Hematopoietic multipotent progenitor cell treated with erythropoietin and hydrocortisone succinate and interleukin-3 and kit ligand, for 6 days (in vitro differentiated cells): ENCODE results near the gene RAD51.

Source experiments
- DNase-seq: peaks from one replicate; pipeline ENCODE4 v3.0.0-alpha.2; 2015

Gene RAD51

DNA sequence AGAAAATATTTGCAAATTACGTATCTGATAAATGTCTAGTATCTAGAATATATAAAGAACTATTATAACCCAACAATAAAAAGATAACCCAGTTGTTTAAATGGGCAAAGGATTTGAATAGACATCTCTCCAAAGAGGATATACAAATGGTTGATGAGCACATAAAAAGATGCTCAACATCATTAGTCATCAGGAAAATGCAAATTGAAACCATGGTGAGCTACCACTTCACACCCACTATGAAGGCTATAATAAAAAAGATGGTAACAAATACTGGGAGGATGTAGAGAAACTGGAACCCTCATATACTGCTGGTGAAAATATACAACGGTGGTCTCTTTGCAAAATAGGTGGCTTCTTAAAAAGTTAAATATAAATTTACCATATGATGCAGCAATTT lies 28.0 kb downstream of the RAD51 start:
- DNase-seq = no peak

DNA sequence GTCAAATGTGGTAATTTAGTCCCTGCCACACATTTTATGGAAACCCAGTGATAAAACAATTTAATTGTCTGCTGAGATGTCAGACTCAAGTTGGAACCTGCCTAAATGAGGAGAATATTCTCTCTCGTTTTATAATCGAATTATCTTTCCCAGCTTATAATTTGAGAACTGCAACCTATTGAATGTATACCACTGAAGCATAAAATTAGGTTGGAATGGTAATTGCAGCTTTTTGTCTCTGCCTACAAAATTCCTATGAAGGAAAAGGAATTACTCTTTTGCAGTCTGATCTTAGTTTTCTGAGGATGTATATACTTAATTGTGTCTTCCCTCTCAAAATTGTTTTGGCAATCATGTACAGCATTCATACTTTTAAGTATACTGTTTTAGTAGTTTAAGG lies 28.9 kb downstream of the RAD51 start:
- DNase-seq = no peak

DNA sequence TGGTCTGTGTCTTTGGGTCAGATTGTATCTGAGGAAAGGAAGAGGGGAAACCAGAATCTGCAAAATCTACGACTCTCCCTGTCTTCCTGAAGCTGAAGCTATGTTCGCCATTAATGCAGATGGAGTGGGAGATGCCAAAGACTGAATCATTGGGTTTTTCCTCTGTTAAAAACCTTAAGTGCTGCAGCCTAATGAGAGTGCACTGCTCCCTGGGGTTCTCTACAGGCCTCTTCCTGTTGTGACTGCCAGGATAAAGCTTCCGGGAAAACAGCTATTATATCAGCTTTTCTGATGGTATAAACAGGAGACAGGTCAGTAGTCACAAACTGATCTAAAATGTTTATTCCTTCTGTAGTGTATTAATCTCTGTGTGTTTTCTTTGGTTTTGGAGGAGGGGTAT lies 36.1 kb downstream of the RAD51 start:
- DNase-seq = no peak

DNA sequence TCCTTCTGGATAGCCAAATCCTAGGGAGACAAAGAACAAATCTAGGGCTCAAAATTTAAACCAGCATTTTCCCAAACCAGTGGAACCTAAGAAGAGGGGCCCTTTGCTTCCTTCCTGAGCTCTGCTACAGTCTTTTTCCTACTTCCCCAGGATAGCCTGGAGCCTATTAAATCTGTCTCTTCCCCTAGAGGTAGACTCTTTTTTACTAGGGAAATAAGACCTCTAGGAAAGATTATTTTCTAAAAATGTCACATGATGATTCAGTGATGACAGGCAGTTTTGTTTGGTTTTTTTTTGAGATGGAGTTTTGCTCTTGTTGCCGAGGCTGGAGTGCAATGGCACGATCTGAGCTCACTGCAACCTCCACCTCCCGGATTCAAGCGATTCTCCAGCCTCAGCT lies 41.6 kb downstream of the RAD51 start:
- no peak for DNase-seq

DNA sequence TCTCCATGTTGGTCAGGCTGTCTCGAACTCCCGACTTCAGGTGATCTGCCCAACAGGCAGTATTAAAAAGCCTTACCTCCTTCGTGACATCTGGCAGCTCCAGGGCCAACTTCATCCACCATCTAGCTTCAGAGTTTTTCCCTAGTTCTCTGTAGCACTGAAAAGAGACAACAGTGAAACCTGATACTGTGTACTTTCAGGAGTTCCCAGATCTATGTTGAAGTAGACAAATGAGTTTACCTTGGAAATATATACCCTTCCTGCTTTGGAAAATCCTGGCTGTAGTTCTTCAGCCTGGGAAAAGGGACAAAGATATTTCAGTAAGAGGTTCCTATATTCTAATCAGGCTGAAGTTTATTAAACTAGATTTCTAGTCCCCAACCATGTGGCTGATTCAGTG lies 42.1 kb downstream of the RAD51 start:
- DNase-seq = no peak

DNA sequence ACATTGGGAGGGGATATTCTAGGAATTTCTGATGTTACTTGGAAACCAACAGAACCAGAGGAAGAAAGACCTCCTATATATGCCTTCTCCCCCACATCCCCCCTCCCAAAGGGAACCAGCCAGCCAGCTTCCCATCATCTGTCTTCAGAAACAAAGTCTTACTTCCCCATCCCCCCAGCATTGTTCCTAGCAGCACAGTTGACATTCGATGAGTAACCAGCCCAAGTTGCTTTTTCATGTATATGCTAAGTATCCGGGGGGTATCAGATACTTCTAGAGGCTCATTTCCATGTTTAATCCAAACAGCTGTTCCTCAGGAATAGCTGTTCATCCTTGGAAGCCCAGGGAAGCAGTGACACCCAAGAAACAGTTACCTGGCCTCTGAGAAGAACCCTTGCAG lies 44.1 kb downstream of the RAD51 start:
- DNase-seq = no peak

DNA sequence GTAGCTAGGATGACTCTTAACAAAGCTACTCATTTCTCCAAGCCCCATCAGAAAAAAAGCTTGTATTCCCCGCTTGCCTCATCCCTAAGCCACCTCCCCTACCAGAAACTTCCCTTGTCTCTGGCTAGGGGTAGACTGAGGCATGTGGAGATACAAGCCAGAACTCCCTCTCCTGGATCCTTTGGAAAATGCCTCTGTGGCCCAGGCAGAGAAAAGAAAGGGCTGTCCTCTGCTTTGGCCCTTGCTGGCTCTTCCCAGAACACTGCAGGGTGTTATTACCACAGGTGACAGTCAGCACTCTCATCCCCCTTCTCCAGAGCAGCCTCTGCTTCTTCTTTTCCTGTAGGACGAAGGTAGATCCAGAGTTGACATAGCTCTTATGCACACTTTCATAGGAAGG lies 44.9 kb downstream of the RAD51 start:
- DNase-seq = no peak

DNA sequence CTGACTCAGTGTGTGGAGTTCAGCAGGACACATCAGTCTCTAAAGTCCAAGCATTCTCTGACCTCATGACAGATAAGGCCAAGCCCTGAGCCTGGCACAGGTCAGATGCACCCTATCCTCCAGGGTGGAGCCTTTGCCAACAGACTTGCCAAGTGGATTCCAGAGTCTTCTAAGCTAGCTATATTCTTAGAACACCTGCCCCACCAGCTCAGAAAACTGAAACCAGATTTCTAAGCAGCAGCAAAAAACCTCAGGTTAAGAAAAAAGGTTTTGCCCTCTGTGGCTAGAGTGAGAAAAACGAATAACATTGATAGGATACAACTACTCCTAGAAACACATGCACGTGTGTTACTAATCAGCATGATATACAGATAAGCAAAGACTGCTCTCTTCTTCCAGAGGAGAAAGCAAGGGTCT lies 48.5 kb downstream of the RAD51 start:
- DNase-seq = peak; percentile 48

DNA sequence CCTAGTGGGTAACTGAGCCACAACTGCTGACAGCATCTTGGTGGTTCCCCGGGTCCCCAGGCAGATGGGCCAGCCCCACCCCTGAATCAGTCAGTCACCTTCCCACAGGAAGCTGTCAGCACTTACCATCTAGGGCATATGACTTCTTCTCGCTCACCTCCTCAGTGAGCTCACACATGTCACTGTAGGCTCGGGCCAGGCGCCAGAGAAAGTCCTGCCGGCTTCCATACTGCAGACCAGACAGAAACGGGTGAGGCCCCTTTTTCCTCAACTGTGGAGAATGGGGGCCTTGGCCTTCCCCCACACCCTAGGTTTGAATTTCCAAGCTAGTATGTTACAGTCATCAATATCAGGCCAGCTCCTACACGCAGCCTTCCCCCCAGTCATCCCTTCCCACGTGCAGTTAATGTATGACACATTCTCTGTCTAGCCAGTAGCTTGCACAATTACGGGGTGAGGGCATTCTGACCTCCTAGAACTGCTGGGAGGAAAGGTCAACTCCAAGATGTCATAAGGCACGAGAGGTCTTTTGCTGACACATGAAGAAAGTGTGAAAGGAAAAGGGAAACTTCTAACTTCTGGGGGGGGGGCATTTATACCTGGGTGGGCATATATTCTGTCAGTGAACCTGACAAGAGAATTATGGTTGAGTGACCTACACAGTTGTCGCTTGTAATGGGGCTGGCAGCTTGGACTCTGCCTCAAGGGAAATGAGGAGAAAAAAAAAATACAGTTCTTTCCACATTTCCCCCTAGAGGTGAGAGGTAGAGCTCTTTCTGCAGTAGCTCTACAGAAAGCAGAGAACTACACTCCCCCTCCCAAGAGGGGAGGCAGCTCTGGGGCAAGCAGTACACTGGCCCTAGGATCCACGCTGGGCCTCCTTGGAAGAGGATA lies 49.2 kb downstream of the RAD51 start:
- peak; percentile 58 for DNase-seq

DNA sequence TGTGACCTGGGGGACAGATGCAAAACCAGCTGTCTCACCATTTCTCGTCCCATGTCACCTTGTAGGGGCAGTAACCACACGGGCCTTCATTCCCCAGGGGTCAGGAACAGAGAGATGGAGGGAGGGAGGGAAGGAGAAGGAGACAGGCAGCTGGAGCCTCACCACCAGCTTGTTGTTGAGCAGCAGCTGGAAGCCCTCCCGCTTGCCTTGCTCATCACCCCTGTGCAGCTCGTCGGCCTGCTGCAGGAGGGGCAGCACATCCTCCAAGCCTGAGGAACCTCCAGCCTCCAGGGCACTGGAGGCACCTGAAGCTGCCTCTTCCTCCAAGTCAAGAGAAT lies 49.8 kb downstream of the RAD51 start:
- DNase-seq = peak; percentile 19

DNA sequence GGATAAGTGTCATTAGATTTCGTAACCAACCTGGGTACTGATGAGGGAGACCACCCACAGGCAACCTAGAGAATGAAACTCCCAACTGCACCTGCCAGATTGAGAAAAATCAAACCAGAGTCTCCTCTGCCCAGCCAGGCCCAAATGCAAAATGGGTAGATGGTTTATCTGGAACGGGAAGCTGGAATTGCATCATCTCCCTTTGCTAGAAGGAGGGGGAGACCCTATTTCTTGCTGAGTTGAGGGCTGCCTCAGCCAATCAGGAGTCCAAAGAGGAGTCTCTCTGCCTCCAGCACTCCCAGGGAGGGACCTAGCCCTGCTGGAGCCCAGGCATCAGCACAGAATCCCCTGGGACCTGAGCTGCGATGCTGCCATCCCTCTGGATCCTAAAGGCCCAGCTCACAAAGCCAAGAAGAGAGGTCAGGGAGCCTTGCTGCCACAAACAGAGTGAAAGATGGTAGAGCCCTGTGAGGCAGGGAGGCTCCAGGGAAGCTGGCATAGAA lies 52.0 kb downstream of the RAD51 start:
- DNase-seq = peak; percentile 60

DNA sequence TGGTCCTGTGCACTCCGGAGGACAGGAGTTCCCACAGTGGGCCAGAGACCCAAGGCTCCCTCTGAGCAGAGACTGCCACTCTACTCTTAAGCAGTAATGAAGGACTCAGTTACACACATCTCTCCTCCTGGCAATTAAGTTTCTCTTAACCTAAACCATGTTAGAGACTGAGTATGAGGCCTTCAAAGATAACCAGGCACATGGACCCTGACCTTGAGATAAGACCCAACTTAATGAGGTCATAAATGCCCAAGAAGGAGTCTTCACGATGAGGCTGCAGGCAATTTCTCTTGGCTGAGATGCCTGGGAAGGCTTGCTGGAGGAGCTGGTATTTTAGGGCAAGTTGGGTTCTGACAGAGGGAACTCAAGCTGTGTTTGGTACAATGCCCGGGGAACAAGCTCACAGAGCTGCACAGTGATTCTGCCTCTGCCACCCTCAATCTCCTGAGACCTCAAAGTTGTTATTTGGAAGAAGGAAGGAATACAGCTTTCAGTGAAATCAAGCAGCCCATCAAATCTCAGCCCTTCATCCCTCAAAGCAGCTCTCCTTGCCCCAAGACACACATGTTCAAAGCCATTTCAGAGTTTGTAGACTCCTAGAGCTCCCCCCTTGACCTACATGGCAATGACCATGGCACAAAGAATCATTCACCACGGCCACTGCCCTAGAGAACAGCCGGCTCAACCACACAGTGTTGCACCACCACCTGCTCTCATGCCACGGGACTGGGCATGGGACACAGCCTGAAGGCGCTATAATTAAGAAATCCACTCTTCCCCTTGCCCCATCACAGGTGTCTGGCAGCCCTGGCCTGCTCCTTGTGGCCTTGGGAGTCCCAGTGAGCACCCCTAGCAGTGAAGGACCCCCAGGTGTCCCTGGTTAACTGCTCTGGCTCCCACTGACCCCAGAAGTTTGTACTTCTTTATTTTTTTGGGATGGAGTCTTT lies 53.0 kb downstream of the RAD51 start:
- DNase-seq = peak; percentile 77

DNA sequence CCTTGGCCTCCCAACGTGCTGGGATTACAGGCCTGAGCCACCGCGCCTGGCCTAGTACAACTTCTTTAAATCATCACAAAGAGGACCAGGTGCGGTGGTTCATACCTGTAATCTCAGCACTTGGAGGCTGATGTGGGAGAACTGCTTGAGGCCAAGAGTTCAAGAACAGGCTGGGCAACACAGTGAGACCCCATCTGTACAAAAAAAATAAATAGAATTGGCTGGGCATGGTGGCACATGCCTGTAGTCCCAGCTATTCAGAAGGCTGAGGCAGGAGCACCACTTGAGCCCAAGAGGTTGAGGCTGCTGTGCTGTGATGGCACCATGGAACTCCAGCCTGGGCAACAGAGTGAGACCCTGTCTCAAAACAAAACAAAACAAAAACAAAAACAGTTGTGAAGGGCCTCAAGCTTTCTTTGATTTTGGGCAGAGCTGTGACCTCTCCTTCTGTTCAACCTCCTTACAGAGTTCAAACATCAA lies 54.2 kb downstream of the RAD51 start:
- no peak for DNase-seq

DNA sequence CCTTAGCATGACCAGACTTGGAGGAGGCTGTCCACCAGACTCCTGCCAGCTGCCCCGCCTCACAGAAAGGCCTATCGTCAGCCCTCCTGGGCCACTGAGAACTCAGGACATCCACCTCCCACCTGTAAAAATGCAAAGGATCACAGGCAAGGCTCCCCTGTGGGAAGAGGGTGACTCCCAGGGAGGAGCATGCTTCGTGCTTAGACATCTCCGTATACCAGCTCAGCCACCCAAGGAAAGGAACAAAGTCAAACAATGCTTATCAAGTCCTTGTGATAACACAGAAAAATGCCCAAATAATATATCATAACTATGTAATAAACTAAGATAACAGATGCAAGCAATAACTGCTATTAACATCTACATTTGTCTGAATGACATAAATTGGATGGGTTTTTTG lies 55.9 kb downstream of the RAD51 start:
- DNase-seq = no peak

DNA sequence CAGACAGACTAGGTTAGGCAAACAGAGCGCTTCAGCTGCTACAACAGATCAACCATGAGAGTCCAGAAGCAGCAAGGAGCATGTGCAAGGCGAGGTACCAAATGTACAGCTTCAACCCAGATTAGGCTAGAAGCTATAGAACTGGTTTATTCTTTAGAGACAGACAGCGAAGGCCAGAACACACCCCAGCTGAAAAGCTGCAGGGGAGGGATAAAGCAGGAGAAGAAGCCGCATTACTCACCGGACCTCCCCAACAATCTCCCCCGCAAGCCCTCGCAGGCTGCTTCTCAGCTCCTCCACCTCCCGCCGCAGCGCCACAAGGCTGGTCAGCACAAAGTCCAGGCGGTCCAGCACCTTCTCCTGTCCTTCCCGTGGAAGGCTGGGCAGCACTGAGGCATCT lies 56.8 kb downstream of the RAD51 start:
- no peak for DNase-seq

DNA sequence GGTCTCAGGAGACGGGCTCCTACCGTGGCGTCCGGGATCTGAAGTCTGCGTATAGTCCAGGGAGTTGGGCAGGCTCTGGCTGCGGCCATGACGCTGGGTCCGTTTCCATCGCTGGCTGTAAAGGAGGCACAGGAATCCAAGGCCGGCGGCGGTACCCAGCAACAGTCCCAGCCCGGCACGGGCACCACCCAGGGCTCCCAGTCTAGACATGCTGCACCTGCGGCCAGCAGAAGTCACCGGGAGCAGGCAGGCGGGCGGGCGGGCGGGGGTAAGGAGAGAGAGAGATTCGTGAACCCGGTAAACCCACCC lies 59.6 kb downstream of the RAD51 start:
- DNase-seq = peak; percentile 31

DNA sequence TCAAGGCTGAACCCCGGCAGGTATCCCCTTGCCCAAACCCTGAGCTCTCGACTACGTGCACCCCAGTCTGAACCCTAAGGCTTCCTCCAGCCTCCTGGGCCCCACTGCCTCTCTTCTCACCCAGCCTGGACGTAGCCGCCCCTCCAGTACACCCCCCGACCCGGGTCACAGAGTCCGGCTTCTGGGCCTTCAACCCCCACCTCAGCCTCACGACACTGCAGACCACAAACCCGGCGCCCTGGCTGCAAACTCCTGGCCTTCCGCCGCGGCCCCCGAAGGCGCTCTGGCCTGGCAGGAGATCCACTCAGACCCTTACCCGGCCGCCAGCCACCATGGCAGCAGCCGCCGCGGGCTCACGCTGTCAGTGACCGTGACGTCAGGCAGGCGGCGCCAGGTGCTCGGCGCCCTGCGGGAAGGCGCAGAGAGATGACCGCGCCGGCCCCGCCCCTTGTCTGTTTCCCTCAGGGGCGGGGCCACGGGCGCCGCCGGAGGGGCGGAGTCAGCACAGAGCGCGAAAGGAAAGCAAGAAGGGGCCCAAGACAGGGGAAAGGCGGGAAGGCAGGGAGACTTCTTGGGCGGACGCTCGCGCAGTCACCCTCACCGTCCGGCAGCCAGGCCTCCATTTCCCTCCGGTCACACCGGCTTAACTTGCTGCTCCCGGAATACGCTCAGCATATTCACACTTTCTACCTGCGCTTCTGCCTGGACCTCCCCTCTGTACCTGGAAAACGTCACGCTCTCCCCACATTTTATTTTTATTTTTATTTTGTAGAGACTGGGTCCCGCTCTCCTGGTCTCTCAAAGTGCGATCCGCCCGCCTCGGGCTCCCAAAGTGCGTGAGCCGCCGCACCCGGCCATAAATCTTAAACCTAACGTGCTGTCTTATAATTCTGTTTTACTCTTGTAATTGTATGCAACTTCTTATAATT lies 60.2 kb downstream of the RAD51 start, which contains the start of gene RMDN3:
Gene RMDN3, minus strand, starts transcription at position 372 of the 929 bp plus-strand sequence. CDS start 471 bp downstream, outside the sequence.
- peak; percentile 96 for DNase-seq

DNA sequence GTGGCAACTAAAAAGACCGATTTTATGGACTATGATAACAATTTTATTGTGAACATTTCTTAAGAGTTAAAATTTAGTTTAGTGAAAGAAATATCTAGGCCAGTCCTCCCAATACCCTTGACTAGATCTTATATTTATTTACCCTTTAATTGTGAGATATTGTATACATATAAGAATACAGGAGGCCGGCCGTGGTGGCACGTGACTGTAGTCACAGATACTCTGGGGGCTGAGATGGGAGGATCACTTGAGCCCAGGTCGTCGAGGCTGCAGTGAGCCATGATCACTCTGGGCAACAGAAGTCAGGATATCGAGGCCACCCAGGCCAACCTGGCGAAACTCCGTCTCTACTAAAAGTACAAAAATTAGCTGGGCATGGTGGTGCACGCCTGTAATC lies 60.8 kb downstream of the RAD51 start:
- DNase-seq = peak; percentile 78

DNA sequence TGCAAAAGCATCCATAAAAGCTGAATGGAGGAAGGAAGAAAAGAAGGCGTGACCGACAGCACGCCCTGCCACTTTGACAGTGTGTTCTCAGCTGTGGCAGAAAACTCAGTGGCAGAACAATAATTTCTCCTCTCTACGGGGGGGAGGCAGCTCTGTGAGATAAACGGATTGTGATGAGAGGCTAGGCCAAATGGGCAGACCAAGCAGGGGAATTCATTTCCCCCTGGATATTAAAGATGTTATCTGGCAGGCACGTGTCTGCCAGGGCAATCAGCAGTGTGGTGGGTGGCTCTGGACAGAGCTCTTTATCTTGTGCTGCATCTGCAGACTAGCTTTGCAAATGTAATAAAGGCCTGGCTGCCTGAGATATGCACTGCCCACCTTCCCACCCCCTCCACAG lies 62.0 kb downstream of the RAD51 start:
- peak; percentile 87 for DNase-seq

DNA sequence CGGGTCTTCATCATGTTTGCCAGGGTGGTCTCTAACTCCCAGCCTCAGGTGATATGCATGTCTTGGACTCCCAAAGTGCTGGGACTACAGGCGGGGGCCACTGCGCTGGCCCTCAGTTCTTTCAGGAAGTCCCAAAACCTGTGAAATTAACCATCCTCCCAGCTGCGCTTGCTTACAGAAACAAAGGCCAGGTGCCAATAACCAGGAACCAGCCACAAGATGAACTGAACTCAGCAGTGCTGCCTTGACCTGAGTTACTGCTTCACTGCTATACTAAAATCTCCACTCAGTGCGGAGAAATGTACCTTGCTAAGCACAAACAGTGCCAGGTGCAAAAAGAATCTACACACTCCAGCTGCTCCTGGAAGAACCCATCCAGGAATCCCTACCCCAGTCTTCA lies 65.0 kb downstream of the RAD51 start:
- no peak for DNase-seq

DNA sequence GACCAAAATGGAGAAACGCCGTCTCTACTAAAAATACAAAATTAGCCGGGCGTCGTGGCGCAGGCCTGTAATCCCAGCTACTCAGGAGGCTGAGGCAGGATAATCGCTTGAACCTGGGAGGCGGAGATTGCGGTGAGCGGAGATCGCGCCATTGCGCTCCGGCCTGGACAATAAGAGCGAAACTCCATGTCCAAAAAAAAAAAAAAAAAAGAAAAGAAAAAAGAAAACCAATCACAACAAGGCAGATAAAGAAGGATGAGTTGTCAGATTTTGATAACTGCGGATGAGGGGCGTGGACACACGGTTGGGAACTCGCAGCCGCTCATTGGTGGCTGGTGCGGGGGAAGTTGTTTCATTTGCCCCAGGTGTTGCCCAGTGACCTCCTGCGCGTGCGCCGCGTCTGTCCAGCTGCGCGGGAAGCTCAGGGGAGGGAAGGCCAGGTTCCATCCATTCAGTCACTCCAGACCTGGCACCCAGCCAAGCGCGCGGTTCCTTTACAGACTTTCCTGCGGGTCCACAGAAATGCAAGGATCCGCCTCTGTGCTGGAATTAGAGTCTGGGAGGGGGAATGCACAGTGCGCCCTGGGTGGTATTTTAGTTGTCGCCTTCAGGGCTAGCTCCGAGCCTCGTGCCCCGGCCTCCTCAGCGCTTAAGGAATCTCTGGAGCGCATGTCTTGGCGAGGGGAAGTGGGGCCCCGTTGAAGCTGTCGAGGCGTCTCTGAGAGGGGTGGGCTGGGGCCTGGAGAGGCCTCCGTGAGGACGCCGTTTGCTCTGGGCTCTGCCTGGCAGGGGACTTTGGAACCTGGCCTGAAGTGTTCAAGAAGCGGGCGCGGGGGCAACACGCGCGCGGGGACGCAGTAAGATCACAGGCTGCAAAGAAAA lies 68.2 kb downstream of the RAD51 start:
- DNase-seq = peak; percentile 65
